NCI-H345 treated with DMSO at 0.1 percent for 48 hours (cell line): ENCODE results near the gene MED27.

Experiments
- DNase-seq: peaks from one replicate; lab custom pipeline; 2025; ENCODE audit not compliant: unreplicated experiment; lab: John Stamatoyannopoulos, UW

Gene MED27

DNA sequence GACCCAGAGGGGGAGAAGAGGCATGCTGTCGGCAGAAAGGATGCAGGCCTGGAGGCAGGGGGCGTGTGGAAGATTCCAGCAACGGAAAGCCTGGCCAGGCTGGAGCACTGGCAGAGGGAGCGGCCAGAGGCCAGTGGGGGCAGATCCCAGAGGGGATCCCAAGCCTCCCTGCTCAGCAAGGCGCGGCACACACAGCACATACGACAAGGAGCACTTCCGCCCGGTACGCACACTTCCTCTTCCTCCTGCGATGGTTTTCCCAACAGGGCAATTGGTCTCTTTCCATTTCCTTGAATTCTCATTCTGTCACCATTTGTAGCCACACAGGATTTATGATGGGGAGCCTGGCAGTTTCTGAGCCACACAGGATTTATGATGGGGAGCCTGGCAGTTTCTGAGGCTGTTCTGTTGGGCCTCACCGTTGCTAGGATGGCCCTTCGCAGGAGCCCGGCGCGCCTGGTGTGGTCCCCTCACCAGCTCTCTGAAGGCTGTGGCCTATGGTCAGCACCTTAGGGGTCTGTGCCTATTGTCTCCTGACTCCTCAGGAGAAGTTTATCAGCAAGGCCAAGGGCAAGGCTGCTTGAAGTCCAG is 216.3 kb downstream of the MED27 start:
- DNase-seq: no peak

DNA sequence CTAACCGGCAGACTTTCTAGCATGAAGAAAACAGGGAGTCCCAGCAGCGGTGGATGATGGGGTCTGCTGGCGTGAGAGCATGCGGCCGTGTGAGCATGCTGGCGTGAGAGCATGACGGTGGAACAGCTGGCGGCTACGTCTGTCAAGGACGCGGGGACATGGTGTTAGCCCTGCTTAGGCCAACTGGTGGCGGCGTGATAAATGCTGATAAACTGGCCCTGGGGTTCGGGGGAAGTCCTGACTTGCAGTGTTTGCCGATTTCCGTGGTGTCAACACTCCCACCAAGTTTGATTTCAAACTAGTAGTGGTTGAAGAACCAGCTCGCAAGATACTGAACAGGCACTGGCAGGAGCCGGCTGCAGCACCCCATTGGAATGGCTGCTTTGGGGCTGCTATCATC is 217.4 kb downstream of the MED27 start:
- DNase-seq: no peak

DNA sequence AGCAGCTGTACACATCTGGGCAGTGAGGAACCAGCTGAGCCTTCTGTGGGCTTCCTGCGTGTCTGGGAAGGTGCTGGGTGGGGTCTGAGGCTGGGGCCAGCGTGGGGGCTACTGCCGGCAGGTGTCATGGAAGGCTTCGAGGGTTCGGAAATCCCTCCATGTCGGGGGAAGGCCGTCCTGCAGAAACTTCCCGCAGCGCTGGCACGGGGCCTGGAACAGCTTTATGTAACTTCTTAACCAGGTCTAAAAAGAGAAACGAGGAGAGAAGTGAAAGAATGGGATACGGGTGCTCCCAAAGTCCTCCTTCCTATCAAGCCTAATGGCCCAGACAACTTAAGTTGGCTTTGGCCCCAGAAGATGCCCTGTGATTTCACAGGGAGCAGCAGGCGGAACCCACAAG is 219.2 kb downstream of the MED27 start:
- DNase-seq: no peak

DNA sequence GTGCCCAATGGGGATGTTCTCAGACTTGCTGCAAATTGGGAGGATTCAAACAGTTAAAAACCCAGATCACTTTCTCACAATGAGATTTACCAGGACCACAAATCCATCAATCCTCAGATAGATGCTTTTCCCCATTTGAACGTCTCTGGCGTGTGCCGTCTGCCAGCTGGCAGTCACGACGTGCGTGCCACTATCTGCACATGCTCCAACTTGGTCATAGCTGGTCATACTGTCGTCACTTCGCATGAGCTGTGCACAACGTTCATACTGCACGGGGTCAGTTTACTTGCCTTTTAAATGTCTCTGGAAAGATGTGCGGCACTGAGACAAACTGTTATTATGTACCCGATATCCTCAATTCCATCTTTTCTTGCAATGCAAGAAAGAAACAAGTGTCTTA is 221.5 kb downstream of the MED27 start:
- DNase-seq: no peak

DNA sequence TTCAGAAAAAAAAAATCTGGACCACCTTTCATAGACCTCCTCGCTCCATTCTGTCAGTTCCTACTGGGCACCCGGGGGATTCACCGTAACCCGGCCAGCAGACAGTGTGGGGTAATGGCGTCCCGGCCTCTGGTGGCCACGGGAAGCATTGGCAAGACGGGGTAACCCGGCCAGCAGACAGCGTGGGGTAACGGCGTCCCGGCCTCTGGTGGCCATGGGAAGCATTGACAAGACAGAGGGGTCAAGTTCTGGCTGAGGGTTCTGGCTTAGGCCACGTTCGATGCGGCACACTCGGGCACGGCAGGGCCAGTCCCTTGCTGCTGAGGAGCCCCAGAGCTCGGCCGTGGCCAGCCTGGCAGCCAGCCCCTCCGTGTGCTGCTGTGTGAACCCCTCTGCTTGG is 223.6 kb downstream of the MED27 start:
- no peak for DNase-seq

DNA sequence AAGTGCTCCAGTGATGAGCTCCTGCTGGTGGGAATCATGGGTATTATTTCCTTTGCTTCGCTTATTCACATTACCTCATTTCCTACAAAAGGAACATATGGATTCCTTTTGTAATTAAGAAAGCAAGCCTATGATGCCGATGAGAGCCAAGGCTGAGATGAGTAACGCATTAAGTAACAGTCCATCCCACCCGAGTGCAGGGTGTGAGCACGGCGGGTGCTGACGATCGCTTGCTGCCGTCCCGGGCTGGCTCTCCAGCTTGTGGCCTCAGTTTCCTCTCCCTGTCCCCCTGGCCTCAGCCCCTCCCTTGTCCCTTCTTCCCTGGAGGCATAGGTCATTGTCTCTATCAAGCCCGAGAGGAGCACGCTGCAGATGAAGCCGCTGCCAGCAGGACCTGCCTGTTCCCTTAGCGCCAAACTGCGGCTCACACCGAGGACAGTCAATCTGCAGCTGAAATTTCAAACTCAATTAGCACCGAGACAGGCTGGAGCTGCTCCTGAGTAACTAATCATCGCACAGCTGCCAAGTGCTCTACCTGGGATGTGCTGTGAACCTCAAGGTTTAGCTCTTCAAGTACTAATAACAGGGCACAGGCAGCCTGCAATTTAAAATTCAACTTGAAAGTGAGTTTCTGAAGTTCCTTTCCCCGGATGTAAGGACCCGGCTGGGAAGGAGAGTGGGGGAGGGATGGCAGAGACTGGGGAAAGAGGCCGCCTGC is 224.6 kb downstream of the MED27 start:
- DNase-seq: no peak

DNA sequence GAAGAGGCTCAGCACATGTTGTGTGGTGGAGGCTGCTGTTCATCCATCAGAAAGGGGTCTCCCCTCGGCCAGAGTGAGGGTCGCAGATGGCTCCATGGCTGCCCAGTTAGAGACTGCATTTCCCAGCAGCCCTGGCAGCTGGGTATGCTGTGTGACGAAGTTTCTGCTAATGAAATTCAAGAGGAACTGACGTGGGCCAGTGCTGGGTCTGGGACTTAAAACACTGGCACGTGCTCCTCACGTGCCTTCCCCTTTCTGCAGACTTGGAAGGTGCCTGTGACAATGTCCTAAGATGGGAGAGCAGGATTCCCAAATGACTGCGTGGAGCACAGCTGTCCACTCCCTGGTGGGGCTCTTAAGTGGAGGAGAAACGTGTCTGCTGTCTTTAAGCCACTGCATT is 225.3 kb downstream of the MED27 start:
- no peak for DNase-seq

DNA sequence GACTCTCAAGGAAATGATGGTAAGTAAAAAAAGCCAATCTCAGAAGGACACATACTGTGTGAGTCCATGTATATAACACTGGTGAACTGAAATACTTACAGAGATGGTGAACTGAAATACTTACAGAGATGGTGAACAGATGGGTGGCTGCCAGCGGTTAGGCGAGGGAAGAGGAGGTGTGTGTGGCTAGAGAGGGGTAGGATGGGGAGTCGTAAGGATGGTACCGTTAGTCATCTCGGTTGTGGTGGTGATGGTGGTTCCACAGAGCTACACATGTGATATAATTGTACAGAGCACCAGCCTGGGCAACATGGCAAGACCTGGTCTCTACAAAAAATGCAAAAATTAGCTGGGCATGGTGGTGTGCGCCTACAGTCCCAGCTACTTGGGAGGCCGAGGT is 226.2 kb downstream of the MED27 start:
- DNase-seq: no peak

DNA sequence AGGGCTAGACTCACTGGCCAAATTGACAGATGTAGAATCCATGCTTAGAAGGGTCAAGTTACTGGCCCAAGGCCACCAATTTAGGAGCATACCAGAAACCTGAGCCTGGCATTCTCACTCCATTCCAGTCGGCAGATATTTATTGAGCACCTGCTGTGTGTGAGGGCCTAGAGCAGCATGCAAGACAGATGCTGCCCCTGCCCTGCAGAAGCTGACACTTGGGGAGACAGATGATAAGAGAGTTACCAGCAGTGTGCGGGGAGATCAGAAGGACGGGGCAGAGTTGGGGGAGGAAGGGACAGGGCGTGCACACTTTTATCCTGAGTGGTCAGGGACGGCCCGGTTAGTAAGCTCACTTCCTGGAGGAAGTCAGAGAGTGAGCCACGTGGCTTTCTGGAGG is 228.3 kb downstream of the MED27 start:
- no peak for DNase-seq

DNA sequence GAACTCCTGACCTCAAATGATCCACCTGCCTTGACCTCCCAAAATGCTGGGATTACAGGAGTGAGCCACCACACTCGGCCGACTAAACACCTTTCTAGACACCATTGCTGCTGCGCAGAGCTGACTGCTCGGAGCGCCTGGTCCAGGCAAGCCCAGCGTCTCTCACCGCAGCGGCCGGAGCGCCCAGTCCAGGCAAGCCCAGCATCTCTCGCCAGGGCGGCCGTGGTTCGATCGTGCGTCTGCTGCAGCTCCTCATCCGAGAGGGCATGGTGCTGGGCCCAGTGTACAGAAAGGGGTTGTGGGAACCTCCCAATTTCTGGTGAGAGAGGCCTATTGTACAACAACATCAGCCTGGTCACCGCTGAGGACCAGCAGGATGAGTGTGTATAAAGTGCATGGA is 230.3 kb downstream of the MED27 start:
- DNase-seq: no peak

DNA sequence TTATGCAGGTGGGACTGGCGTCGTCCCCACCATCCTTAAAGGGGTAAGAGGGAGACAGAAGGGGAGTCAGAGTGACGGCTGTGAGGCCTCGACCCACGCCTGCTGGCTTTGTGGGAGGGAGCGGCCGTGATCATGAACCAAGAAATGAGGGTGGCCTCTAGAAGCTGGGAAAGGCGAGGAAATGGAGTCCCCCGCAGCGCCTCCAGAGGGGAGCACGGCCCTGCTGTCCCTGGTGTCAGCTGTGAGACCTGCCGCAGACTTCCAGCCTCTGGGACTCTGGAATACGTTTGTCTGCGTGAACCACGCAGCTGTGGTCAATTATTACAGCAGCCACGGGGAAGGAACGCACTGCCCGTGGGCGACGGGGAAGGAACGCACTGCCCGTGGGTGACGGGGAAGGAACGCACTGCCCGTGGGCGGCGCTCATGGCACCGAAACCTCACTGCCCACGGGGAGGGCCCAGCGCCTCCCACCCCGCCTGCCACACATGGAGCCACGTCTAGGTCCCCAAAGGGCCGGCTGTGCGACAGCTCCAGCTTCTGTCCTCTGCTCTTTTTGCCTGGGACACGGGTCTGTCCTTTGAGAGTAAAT is 231.0 kb downstream of the MED27 start:
- no peak for DNase-seq

DNA sequence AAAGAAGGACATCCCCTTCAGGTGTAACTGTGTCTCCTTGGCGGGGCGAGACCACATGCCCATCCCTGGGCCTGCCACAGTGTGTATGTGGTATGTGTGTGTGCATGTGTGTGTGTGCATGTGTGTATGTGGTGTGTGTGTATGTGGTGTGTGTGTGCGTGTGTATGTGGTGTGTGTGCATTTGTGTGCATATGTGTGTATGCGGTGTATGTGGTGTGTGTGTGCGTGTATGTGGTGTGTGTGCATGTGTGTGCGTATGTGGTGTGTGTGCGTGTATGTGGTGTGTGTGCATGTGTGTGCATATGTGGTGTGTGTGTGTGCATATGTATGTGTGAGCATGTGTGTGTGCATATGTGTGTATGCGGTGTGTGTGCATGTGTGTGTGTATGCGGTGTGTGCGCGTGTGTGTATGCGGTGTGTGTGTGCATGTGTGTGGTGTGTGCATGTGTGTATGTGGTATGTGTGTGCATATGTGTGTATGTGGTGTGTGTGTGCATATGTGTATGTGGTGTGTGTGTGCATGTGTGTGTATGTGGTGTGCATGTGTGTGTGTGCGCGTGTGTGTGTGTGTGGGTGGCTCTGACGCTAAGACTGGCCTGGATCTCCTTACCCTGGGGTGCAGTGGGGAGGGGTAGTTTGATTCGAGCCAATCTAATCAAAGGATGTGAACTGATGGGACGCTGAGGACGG is 231.9 kb downstream of the MED27 start:
- DNase-seq: no peak

DNA sequence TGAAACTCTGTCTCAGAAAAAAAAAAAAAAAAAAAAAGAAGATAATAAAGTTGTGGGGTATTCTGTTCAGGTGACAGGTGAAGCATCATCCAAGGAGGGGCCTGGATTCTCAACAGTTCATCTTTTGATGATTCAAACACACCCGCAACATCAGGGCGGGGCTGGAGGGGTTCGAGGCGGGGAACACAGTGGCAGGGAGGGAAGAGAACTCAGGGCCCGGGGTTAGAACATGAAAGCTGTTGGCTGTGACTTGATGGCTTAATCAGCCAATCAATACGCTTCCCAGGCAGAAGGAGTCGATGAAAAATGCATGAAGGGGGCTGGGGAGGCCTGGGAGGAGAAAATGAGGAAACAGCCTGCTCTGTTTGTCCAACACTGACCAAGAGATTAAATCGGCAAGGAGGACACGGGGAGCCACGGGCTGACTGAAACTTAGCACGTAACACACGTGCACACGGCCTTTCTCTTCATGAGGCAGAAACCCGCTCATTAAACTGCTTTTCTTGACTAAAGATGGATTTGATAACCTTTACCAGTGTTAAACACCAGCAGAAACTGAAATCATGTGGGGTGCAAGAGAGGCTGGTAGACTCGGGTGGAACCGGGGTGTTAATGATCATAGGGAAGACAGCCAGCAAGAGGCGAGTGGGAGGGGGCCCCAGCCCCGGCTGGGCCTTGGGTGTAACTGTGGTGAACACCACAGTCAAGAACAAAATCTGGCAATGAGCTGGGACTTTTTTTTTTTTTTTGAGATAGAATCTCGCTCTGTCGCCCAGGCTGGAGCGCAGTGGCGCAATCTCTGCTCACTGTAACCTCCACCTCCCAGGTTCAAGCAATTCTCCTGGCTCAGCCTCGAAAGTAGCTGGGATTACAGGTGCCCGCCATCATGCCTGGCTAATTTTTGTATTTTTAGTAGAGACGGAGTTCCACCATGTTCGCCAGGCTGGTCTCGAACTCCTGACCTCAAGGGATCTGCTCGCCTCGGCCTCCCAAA is 234.1 kb downstream of the MED27 start:
- DNase-seq: no peak

DNA sequence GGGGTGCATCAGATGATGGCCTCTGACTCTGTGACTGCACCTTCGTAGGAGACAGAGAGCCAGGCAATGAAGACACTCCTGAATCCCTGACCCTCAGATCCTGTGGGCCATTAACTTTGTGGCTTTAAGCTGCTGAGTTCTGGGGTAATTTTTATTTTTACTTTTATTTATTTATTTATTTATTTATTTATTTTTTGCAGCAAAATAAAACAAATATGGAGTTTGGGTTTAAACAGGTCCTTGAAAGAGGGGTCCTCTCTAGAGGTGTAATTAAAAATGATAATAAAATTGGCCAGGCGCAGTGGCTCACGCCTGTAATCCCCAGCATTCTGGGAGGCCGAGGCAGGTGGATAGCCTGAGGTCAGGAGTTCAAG is 234.9 kb downstream of the MED27 start:
- DNase-seq: no peak

DNA sequence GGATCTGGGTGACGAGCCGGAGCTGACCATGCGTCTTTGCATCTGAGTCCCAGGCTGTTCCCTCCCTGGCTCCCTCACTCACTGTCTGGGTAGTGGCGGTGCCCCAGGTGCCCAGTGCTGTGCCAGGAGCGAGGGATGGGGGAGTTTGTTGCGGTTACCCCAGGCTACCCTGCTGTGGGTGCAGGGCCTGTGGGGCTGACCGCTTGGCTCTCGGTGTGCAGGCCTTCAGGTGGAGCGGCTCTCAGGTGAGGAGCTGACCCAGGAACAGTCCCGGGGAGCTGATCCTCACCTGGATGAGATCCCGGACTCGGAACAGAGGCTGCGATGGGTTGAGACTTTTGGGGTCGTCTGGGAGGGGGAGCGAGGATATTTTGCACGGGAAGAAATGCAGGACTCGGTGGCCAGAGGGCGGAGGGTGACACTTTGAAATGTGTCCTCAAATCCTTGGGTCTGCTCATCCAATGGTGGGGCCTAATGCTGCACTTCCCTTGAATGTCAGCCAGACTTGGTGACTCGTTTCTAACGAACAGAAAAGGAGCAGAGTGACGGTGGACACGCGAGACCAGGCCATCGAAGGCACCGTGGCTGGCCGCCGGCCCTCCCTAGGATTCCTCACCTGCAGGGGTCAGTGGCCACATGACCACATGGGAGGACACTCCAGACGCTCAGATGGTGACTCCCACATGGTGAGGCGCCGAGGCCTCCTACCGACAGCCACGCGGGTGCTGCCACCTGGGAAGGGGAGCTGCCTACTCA is 235.5 kb downstream of the MED27 start:
- DNase-seq: no peak

DNA sequence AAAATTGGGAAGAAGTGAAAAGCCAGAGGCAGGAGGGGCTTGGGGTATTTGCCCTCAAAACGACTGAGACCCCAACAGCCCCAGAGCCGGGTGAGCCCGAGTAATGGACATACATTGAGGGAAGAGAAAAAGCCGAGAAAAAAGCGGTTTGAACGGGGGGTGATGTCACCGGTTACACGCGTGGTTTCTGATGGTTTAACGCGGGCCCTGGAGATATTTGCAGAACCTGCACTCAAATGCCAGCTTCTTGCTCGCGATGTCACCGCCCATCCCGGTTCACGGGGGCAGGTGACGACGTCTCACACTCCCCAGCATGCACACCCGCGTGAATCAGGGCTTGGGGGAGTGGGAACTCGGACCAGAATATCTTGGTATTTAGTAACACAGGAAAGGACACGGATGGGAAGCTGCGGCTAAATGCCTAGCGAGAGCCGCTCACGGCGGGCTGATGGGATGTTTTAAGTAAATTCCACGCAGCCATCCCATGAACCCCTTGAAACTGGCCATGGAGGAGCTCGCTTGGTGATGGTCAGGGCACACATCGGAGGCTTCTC is 237.8 kb downstream of the MED27 start:
- no peak for DNase-seq

DNA sequence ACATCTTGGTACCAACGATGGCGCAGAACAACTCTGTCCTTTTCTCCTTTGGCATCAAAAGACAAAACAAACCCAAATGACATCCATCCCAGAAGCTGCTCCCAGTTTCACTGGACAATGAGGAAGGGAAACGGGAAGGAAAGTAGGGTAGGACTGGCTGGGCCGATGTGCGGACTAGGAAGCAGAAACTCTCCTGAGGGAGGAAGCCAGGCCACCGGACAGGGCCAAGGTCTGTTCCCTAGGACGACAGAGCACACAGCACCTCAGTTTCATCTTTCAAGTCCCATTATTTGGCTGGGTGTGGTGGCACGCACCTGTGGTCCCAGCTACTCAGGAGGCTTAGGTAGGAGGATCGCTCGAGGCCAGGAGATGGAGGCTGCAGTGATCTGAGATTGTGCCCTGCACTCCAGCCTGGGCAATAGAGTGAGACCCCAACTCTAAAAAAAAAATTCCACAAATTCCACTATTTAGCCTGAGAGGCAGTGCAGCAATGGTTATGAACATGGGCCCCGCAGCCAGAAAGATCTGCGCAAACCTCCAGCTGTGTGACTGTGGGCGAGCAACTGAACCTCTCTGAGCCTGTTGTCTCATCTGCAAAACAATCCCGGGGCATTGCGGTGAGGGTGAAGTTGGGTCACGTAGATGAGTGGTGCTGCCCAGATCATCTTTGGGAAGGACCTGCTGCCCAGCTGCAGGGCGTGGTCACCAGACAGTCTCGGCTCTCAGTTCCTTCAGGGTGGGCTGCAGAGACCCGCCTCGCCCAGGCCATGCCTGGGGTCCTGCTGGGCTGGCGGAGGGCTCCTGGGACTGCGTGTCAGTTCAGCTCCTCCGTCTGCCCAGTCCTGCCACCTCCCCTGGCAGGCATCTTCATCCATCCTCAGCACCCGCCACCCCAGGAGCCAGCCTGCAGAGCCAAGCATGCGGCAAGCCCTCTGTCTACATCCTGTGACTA is 238.6 kb downstream of the MED27 start:
- no peak for DNase-seq

DNA sequence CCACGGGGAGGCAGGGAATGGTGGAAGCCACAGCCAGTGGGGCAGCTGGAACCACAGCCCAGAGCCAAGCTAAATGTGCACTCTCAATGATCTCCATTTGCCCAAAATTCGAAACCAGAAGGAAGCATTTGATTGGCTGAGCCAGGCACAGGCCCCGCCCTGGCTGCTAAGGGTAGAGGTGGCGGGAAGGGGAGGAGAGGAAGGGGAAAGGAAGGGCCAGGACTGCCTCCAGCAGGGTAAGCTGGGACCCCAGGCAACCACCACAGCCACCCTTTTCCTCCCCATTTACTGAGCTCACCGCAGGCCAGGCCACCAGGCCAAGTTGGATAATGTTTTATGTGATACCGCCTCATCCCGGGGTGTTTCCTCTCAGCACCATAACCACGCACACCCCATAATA is 239.4 kb downstream of the MED27 start:
- DNase-seq: no peak
